ENCODE measurements around the gene PSD4. TPM values are rescaled to one million over a fixed set of nuclear protein-coding genes. Genes with fewer than 3 reads are reported as not detected.

The PSD4 gene
- total RNA-seq, 4 donors from 2014 or later = 48.2 to 193 (median 87.4) TPM

DNA sequence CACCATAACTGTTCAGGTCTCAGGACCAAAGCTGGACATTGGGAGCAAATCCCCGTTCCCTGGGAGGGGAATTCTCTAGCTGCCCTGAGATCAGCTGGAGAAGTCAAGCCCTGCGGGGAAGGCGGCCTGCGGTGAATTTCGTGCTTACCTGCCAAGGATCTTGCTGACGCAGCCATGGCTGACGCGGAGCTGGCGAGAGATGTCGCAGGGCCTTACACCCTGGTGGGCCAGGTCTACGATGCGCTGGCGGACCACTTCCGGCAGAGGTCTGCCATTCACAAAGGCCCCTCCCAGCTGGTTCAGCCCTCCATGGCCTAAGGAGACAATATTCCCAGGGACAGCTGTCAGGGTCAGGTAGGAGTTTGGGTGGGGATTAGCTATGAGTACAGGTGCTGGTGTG, 72.8 kb downstream of the PSD4 start:
- in situ Hi-C loops (cut with MboI; ENCODE audit: low pct_ligation_motif_present in 1 of 4, low pct_unique_long_range_greater_than_20kb in 1 of 4, low sequenced_read_pairs in 3 of 4) (loop anchor here in 2 of 4 donors (5.0 kb wide), 1 partner anchor 126 kb away; no protein-coding TSS in a partner anchor), intact Hi-C loops (cut with DNase I; ENCODE audit: low total_unique reads) (loop anchor here (5.0 kb wide), 1 partner anchor 126 kb away; no protein-coding TSS in a partner anchor)
- Histone ChIP-seq H3K9me3 (no peaks in the 10 kb centered on the region), H3K27me3 (no peaks in the 10 kb centered on the region), H3K4me1 (peaks cover 0 to 4% (median 2%) of the 10 kb centered on the region in 4 donors), H3K4me3 (no peak overlapping the region), H3K36me3 (no peaks in the 10 kb centered on the region), H3K27ac (no peak overlapping the region)
- TF ChIP-seq EP300 (IDR thresholded peaks at IDR 0.05; ENCODE audit: low read depth) (no peak), POLR2AphosphoS5 (IDR thresholded peaks at IDR 0.05) (no peak), POLR2A (IDR thresholded peaks at IDR 0.05) (no peak)
- TF ChIP-seq, protein P1, sequence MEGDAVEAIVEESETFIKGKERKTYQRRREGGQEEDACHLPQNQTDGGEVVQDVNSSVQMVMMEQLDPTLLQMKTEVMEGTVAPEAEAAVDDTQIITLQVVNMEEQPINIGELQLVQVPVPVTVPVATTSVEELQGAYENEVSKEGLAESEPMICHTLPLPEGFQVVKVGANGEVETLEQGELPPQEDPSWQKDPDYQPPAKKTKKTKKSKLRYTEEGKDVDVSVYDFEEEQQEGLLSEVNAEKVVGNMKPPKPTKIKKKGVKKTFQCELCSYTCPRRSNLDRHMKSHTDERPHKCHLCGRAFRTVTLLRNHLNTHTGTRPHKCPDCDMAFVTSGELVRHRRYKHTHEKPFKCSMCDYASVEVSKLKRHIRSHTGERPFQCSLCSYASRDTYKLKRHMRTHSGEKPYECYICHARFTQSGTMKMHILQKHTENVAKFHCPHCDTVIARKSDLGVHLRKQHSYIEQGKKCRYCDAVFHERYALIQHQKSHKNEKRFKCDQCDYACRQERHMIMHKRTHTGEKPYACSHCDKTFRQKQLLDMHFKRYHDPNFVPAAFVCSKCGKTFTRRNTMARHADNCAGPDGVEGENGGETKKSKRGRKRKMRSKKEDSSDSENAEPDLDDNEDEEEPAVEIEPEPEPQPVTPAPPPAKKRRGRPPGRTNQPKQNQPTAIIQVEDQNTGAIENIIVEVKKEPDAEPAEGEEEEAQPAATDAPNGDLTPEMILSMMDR (IDR thresholded peaks at IDR 0.05) = no peak
- 88% methylated on average over 13 of the region's 14 CpGs; no CpG with 5 or more reads in 1 of the 2 donors for WGBS, 2 donors (ENCODE audit: low coverage in 1 of 2)
- DNase-seq = no peak

DNA sequence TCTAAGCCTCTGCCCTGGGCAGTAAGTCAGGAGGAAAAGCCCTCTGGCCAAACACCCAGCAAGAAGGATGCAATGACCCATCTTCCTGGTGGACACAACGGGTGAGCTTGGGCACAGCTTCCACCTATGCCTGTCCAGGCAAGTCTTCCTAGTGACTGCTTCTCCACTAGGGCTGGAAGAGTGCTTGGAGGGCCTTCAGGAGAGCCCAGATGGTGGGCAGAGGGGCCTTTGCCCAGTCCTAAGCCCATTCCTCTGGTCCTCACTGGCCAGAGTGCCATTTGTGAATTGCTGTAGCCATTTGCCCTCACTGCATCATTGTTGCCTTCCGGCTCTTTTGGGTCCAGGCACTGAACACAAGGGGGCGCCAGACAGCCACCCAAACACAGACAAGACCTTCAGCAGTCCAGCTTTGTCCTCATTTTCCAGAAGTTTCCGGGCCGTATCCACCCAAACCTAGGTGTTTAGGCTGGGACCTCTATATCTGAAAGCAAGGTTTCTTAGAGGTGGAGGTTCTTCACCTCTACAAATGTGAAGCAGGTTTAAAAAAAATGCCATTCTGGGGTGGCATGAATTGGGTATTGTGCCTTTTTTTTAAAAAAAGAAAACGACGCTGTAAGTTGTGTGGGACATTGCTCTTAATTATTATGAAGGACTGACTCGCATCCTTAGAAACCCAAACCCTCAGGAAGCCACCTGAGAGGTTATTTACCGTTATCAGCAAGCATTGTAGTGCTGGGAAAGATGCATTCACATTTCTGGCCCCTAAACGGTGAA, 75.4 kb downstream of the PSD4 start:
- intact Hi-C loops (cut with DNase I; ENCODE audit: low total_unique reads) (loop anchor here (5.0 kb wide), 1 partner anchor 123 kb away; no protein-coding TSS in a partner anchor), in situ Hi-C loops (cut with MboI; ENCODE audit: low pct_ligation_motif_present in 1 of 4, low pct_unique_long_range_greater_than_20kb in 1 of 4, low sequenced_read_pairs in 3 of 4) (loop anchor here in 2 of 4 donors (5.0 kb wide), 1 partner anchor 123 kb away; no protein-coding TSS in a partner anchor)
- Histone ChIP-seq H3K4me1 (peaks cover 0 to 4% (median 2%) of the 10 kb centered on the region in 4 donors), H3K27me3 (no peaks in the 10 kb centered on the region), H3K4me3 (no peak overlapping the region), H3K27ac (no peak overlapping the region), H3K36me3 (no peaks in the 10 kb centered on the region), H3K9me3 (no peaks in the 10 kb centered on the region)
- DNase-seq = peak; percentile 83
- TF ChIP-seq, protein P1 (IDR thresholded peaks at IDR 0.05) = peak; percentile 90 to 95 (median 91)
- no peak for TF ChIP-seq POLR2AphosphoS5 (IDR thresholded peaks at IDR 0.05)
- whole genome bisulfite sequencing, 2 donors (ENCODE audit: low coverage in 1 of 2) = 39 to 60% methylated on average over 3 to 10 of the region's 10 CpGs

DNA sequence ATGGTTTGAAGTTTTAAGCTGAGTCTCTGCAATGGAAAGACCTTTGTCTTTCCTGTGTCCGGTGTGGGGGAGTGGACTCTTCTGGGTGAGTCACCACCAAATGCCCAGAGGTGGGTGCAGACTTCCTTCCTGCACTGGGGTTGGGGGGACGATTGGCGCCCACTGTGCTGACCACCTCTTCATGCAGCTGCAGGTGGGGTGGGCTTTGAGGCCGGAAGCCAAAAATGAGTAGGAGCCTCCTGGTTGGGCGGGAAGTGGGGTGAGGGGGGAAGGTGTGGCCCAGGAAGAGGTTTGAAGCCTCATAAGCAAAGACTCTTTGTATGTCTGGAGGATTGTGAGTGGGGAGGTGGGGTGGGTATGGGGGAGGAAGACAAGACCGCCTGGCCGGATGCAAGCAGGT, 77.3 kb downstream of the PSD4 start:
- in situ Hi-C loops (cut with MboI; ENCODE audit: low pct_ligation_motif_present in 1 of 4, low pct_unique_long_range_greater_than_20kb in 1 of 4, low sequenced_read_pairs in 3 of 4) (loop anchor here in 1 of 4 donors (25.0 kb wide), 1 partner anchor 111 kb away; no protein-coding TSS in a partner anchor), intact Hi-C loops (cut with DNase I; ENCODE audit: low total_unique reads) (no loop called here)
- Histone ChIP-seq H3K4me1 (peaks cover 0 to 4% (median 2%) of the 10 kb centered on the region in 4 donors), H3K36me3 (no peaks in the 10 kb centered on the region), H3K4me3 (no peak overlapping the region), H3K9me3 (no peaks in the 10 kb centered on the region), H3K27me3 (no peaks in the 10 kb centered on the region), H3K27ac (no peak overlapping the region)
- WGBS, 2 donors (ENCODE audit: low coverage in 1 of 2) = 72 to 75% methylated on average over 3 to 7 of the region's 7 CpGs
- DNase-seq = peak; percentile 23
- TF ChIP-seq POLR2A (IDR thresholded peaks at IDR 0.05) (no peak), POLR2AphosphoS5 (IDR thresholded peaks at IDR 0.05) (no peak), EP300 (IDR thresholded peaks at IDR 0.05; ENCODE audit: low read depth) (no peak)
- TF ChIP-seq, protein P1 (IDR thresholded peaks at IDR 0.05) = no peak

DNA sequence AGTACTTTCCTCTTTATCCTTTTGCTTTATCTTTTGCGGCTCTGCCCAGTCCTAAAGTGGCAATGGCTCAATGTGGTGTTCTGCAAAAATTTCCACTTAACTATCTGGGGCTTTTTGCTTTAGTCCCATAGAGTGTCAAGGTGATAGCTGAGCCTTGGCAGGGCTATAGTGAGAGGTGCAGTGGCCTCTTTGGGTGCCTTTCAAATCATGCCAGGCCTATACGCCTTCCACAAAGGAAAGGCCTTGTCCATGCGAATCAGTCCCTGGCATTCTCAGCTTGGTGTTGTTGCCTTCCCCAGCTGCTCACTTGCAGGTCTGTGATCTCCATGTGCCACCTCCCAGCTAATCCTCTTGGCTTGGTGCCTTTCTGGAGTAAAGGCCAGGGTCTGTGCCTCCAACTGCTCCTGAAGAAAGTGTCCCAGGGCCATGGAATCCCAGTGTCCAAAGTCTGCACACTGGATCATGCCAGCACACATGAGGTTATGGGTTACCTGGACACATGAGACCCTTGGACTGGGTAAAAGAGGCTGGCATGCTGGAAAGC, 78.3 kb downstream of the PSD4 start:
- in situ Hi-C loops (cut with MboI; ENCODE audit: low pct_ligation_motif_present in 1 of 4, low pct_unique_long_range_greater_than_20kb in 1 of 4, low sequenced_read_pairs in 3 of 4) (loop anchor here in 1 of 4 donors (25.0 kb wide), 1 partner anchor 110 kb away; no protein-coding TSS in a partner anchor), intact Hi-C loops (cut with DNase I; ENCODE audit: low total_unique reads) (no loop called here)
- Histone ChIP-seq H3K27me3 (no peaks in the 10 kb centered on the region), H3K9me3 (no peaks in the 10 kb centered on the region), H3K4me3 (no peak overlapping the region), H3K4me1 (peaks cover 0 to 4% (median 2%) of the 10 kb centered on the region in 4 donors), H3K36me3 (no peaks in the 10 kb centered on the region), H3K27ac (no peak overlapping the region)
- no peak for DNase-seq
- WGBS, 2 donors (ENCODE audit: low coverage in 1 of 2) = 91 to 97% methylated on average over 1 to 3 of the region's 3 CpGs
- TF ChIP-seq POLR2AphosphoS5 (IDR thresholded peaks at IDR 0.05) (no peak), POLR2A (IDR thresholded peaks at IDR 0.05) (no peak), EP300 (IDR thresholded peaks at IDR 0.05; ENCODE audit: low read depth) (no peak)
- TF ChIP-seq, protein P1 (IDR thresholded peaks at IDR 0.05) = no peak
